ENCODE measurements around the gene STK11.
"Not testable (repeated sequence)": the region's sequence is repeated elsewhere in the genome, so short reads cannot be mapped to it uniquely, and the experiment has no call there.

Gene STK11

DNA sequence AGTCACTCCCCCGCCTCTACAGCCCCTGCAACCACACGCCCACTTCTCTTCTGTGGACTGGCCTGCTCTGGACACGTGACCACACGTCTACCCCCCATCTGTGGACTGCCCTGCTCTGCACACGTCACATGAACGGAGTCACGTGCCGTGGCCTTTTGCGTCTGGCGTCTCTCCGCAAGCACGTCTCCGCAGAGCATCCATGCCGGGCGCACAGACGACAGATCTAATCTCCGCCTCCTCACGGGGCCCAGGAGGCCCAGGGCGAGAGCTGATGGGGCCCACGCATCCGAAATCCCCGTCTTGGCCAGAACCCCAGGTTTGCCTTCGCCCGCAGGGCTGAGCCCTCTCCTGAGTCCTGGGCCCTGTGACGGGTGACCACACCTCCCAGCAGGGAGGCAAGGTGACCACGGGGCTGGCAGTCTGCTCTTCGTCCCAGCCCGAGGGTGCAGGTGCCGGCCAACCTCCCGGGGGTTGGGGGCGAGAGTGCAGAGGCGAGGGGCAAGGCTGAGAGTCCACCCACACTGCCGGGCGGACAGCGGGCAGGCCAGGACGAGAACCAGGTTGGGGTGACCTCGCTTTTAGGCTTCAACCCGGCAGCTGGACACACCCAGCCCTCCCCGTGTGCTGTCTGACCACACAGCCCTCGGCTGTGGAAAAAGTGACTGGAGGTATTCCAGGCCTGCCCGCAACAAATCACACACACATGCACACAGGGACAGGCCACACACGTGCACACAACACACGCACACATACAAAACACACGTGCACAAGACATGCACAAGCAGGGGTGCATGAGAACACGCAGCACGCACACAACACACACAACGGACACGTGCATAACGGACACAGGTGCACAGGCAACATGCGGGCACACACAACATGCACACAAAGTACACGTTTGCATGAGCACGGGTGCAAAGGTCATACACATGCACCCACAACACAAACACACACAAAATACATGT is 35.4 kb upstream of the STK11 start:
- no peak for DNase-seq

DNA sequence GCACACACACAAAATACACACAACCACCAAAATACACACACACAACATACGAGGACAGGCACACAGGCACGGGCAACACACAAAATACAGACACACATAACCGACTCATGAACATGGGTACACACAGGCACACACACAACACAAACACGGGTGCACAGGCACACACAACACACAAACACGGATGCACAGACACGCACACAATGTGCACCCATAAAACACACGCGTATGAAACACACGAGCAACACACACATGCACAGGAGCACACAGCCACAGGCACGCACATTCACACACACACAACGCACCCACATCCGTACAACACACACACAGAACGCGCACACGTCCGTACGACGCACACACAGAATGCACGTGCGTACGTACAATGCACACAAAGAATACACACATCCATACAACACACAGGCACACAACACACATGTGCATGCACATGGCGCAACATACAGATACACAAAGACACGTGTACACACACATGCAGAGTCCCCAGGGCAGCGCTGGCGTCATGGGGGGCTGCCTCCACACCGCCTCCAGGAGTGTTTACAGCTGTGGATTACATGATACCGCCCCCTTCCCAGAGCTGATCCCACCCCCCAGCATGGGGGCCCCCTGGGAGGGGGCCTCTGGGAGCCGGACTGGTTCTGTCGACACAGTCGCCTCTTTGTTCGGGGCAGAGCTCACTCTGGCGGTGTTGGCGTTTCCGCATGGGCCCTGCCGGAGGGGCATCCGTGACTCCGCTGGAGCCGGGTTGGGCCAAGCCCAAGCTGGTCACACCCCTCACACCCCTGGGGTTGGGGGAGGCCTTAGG is 34.4 kb upstream of the STK11 start:
- DNase-seq, result no peak

DNA sequence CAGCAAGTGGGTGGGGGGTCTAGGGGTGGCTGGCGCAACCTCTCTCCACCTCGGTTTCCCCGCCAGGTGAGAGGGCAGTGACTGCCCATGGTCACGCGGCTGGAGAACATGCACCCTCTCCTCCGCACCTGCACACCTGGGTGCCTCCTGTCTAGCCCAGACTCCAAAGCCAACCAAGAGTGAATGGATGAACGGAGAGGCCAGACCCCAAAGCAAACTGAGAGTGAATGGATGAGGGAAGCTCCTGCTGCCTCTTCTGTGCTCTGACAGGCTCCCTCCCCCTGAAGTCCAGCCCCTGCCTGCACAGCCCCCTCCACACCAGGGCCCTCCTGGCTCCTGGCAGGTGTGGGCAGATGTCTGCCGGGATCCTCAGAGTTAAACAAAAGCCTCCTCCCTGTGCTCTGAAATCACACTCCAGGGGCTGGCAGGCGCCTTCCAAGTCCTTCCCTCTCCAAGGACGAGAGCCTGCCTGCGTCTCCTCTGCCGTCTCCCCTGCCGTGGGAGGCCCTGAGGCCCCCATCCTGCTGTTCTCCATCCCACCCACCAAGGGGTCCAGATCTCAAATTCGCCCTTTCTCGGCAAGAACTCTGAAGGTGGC is 33.7 kb upstream of the STK11 start:
- DNase-seq, result no peak

DNA sequence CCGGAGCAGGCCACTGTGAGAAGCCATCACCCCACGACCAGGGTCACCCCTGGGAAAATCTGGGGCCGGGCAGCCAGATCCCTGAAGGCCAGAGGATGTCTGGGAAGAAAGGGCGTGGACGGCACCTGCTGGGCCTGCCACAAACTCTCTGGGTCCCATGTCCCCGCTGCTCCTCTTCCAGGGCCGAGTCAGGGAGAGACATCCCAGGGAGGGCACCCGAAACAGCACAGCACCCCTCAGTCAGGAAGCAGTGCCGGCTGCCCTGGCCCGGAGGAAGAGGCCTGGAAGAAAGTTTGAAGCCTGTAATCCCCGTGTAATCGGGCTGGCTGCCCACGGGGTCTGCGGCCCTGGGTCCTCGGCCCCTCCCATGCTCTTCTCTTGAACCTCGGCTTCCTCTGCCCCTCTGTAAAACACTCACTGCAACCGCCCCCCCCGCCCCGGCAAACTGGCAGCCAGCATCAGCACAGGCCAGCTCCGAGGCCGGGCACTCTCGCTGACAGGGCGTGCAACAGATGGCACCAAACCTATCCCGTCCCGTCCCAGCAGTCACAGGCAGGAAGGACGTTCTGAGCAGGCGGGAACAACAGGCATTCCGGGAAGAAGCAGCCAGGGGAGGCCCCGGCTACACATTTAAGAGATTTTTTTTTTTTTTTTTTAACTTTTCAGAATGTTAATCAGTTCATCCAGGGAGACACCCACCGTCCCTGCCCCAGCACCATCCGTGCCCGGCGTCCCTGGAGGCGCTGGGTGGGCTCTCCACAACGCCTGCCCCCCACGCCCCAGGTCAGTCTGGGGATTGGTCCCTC is 33.0 kb upstream of the STK11 start:
- DNase-seq, result no peak

DNA sequence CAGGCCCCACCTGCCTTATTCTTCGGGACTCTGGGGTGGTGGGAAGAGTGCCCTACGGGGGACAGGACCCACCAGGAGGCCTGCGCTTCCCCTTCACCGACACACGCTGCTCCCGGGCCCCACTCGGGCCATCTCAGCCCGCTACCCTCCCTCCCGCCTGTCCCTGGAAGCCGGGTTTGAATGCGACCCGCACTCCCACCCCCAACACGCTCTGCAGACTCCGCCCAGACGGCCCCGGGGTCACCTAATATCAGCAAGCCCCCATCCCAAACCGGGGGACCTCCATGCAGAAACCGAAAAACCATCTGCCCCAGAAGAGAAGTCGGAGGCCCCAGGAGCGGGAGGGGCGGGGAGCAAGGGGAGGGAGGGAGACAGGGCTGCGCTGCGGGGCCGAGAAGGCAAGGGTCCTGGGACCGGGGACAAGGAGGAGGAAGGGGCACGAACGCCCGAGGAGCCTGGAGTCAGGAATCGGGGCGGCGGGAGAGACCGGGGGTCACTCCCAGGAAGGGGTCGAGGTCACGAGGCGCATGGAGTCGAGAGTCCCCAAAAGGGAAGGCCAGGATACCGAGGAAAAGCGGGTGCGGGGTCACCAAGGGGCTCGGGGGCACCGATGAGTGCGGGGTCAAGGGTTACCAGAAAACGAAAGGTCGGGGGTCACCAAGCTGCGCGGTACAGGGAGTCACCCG is 32.3 kb upstream of the STK11 start:
- DNase-seq, result no peak

DNA sequence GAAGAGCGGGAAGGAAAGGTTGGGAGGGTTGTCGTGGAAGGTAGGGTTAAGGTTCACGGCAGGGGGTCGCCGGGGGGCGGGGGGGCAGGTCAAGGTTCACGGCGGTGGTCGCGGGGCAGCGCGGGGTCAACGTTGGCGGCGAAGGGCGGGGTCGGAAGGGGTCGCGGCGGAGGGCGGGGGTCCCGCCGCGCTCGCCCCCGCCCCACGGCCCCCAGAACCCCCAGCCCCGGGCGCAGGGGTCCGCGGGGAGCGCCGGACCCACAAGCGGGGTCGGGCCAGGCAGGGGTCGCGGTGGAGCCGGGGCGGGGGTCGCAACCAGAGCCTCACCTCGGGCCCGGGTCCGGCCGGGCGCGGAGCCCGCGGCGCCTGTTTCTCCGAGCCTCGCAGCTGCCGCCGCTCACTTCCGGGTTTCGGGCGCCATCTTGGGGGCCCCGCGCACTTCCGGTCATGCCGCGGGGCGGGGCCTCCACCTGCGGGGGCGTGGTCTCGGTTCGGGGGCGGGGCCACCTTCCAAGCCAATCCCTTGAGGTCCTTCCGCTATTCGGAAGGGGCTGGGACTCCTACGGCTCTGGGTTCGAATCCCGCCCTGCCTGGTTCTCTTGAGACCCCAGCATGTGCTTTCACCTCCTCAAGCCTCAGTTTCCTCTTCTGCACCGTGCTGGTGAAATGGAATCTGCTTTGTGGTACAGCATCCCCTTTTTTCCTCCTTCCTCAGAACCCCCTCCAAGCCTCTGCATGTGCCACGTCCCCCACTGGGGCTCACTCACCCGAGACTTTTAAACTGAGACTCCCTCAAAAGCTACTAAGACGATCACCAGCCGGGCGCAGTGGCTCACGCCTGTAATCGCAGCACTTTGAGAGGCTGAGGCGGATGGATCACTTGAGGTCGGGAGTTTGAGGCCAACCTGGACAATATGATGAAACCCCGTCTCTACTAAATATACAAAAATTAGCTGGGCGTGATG is 31.5 kb upstream of the STK11 start, which contains the start of gene SBNO2:
Gene SBNO2, minus strand, starts transcription at position 424 of the 965 bp plus-strand sequence. CDS start 19,992 bp downstream, outside the sequence.
- peak; percentile 84 for DNase-seq

DNA sequence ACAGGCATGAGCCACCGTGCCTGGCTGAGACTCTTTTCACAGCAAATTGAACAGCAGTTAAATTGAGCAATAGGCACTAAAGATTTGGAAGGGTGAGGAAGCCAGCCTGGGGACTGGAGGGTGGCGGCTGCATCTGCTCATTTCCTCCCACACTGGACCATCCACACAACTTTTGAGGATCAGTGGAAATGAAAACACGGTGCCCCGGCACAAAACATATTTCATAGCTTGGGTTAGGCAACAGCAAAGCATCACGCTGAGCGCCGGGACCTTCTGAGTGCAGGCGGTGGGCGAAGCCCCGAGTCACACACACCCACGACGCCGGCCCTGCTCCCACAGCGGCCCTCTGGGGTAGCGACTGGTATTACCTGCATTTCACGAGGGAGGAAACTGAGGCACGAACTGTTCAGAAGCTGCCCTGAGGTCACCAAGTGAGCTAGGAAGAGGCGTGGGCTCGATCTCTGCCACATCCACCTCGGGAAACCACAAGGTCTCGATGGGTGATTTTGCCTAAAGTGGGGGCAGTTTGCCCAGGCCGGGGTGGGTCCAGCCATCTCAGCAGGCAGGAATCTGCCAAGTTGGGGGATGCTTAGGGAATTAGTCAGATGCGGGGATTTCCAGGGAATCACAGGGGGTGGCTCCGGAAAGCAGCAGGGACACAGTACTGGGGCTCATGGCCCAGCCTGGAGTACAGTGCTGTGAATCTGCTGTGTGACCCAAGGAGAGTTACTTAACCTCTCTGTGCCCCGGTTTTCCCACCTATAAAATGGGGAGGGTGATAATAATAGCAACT is 28.1 kb upstream of the STK11 start:
- DNase-seq, result no peak

DNA sequence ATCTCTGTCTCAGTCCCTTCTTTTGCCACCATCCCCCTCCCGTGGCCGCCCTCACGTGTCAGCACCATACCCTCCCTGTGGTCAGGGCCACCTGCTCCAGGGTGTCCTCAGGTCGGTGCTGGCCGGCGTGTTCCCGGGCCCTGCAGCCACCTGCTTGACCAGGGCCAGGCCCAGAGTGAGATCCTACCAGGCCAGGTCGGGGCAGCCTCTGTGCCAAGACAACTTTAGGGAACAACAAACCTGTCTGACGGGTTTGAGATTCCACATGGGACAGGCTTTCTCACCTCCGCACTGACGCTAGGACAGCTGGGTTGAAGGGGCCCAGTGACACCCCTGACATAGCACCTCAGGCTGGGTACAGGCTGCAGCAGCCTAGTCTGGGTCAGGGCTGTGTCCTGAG is 24.0 kb upstream of the STK11 start:
- peak; percentile 0 for DNase-seq

DNA sequence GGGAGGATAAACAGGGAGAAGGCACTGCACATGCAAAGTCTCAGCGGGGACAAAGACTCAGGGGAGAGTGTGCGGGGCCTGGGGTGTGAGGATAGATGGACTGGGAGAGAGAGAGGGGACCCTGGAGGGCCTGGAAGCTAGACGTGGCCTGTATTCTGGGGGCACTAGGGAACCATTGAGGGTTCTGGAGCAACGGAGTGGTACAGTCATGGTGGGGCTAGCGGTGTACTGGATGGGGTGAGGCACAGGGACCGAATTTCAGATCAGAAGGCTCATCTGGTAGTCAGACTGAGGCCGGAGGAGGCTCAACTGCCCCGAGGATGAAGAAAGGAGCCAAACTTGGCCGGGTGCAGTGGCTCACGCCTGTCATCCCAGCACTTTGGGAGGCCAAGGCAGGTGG is 23.5 kb upstream of the STK11 start:
- no peak for DNase-seq

DNA sequence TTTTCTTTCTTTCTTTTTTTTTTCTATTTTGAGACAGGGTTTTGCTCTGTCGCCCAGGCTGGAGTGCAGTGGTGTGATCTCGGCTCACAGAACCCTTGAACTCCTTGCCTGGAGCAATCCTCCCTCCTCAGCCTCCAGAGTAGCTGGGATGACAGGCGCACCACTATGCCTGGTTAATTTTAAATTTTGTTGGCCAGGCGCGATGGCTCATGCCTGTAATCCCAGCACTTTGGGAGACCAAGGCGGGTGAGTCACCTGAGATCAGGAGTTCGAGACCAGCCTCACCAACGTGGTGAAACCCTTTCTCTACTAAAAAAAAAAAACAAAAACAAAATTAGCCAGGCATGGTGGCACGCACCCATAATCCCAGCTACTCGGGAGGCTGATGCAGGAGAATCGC is 22.9 kb upstream of the STK11 start:
- DNase-seq, result no peak

DNA sequence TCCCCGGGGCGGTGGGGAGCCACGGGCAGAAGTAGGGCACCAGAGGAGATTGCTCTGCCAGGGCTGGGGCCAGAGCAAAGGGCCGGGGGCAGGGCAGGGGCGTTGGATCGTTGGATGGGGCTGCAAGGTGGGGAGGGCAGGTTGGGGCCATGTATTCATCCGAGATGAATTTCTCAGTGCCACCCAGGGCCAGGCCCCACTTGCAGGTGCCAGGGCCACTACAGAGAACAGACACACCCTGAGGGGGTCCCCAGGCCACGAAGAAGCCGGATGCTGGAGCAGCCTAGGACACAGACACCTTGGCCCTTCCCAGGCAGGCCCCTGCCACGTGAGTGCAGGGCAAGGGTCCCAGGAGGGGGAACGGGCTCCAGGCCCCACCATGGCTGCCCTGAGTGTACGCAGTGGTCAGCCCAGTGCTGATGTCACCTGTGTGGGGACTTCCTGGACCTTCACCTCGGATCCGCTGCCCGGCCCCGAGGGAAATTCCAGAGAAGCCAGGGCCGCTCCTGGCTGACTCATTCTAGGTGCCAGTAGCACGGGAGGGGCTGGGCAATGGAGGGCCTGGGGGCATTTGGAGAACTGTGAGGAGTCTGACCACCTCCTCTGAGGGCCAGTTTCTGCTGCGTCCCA is 21.9 kb upstream of the STK11 start:
- no peak for DNase-seq

DNA sequence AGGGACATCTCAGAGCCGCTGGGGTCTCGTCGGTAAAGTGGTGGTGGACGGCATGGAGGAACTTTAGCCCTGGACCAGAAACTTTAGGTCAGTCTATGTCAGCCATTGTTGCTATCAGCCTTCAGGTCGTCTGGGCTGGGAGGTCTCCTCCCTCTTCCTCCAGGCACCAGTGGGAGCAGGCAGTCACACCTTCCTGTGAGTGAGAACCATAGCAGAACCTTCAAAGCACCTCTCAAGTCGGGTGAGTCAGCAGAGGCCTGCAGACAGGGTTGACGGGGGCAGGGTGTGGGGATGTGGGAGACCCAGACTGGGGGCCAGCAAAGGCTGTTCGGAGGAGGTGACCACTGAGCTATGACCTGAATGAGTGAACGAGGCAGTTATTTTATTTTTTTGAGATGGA is 16.2 kb upstream of the STK11 start:
- DNase-seq, result no peak

DNA sequence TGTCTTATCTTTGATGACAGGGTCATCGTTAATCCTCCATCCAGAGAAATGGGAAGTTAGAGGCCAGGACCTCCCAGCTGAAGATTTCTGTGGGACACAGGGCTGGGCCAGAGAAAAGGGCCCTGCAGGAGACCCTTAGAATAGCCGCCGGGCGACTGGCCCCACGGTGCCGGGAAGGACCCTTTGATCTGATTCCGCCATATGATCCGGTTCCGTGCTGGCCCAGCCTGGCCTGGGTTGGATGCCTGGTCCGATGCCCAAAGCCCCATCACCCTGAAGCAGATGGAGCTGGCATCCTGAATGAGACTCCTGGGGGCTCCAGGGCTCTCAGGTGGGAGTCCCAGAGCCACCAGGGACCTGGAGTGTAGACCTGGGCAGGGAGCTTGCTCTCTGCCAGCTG is 6.0 kb upstream of the STK11 start:
- no peak for DNase-seq

DNA sequence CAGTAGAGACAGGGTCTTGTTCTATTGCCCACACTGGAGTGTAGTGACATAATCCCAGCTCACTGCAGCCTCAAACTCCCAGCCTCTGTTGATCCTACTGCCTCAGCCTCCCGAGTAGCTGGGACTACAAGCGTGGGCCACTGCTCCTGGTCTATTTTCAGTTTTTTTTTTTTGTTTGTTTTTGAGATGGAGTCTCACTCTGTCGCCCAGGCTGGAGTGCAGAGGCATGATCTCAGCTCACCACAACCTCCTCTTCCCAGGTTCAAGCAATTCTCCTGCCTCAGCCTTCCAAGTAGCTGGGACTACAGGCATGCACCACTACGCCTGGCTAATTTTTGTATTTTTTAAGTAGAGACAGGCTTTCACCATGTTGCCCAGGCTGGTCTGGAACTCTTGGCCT is 5.0 kb upstream of the STK11 start:
- DNase-seq, result not testable (repeated sequence)

DNA sequence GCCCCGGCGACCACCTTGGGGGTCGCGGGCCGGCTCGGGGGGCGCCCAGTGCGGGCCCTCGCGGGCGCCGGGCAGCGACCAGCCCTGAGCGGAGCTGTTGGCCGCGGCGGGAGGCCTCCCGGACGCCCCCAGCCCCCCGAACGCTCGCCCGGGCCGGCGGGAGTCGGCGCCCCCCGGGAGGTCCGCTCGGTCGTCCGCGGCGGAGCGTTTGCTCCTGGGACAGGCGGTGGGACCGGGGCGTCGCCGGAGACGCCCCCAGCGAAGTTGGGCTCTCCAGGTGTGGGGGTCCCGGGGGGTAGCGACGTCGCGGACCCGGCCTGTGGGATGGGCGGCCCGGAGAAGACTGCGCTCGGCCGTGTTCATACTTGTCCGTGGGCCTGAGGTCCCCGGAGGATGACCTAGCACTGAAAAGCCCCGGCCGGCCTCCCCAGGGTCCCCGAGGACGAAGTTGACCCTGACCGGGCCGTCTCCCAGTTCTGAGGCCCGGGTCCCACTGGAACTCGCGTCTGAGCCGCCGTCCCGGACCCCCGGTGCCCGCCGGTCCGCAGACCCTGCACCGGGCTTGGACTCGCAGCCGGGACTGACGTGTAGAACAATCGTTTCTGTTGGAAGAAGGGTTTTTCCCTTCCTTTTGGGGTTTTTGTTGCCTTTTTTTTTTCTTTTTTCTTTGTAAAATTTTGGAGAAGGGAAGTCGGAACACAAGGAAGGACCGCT is 729 bp downstream of the STK11 start:
- DNase-seq, result no peak

DNA sequence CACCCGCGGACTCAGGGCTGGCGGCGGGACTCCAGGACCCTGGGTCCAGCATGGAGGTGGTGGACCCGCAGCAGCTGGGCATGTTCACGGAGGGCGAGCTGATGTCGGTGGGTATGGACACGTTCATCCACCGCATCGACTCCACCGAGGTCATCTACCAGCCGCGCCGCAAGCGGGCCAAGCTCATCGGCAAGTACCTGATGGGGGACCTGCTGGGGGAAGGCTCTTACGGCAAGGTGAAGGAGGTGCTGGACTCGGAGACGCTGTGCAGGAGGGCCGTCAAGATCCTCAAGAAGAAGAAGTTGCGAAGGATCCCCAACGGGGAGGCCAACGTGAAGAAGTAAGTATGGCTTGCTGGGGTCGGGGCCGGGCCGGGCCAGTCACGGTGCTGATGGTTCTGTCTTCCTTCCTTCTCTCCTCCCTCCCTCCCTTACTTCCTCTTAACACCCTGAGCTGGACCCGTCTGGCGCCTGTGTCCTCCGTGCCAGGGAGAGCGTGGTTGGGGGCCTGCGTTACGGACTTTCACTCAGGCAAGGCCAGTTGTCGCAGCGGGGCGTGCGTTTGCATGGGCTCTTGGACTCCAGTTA is 1.4 kb downstream of the STK11 start:
- no peak for DNase-seq

DNA sequence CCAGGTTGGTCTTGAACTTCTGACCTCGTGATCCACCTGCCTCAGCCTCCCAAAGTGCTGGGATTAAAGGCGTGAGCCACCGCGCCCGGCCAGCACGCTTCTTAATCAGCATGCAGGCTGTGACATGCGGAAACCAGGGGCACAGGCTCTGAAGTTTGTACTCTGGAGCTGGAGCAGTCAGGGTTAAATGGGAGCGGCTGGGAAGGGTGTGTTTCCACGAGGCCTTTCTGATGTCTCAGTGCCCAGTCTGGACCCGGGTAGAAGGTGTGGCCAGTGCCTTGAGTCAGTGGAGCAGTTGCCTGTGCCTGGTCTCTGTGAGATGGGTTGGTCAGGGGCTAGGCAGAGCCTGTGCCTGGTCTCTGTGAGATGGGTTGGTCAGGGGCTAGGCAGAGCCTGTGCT is 3.3 kb downstream of the STK11 start:
- not testable (repeated sequence) for DNase-seq

DNA sequence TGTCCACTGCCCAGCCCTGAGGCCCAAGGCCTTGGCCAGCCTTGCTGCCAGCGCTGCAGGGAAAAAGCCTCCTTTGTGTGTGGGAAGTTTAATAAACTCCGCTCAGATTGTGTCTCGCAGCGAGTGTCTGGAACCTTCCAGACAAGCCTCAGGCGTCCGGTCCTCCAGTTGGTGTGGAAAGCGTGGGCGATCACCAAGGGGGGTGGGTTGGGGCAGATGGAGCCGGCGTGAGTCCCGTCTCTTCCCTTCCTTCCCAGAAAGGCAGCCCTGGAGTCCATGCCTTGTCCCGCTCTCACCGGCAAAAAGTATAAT is 4.6 kb downstream of the STK11 start:
- no peak for DNase-seq

Measured in NCI-H774 (cell line).